Trophoblast cell (in vitro differentiated cells and primary cell): Measurements from ENCODE around the gene NMNAT2.

ENCODE experiments used
- DNase-seq, 2 donors: peaks; one replicate each; pipeline ENCODE4 v3.0.0-alpha.2; 2016
- H2AFZ ChIP-seq: 2 replicates; pipeline ENCODE4 v1.6.1; 2013; ENCODE audit warnings: low read length, moderate library complexity, mild to moderate bottlenecking; ENCODE audit not compliant: insufficient read depth, poor library complexity
- H2AK5ac ChIP-seq: 2 replicates; pipeline ENCODE4 v1.6.1; 2013; ENCODE audit warnings: mild to moderate bottlenecking, low read length
- H2BK120ac ChIP-seq: 2 replicates; pipeline ENCODE4 v1.6.1; 2013; ENCODE audit warnings: low read length, mild to moderate bottlenecking, moderate library complexity; ENCODE audit not compliant: insufficient read depth, poor library complexity
- H2BK12ac ChIP-seq: 2 replicates; pipeline ENCODE4 v1.6.1; 2013; ENCODE audit warnings: mild to moderate bottlenecking, low read length, moderate library complexity
- H2BK5ac ChIP-seq: 2 replicates; pipeline ENCODE4 v1.6.1; 2013; ENCODE audit warnings: low read length, low read depth, moderate library complexity, mild to moderate bottlenecking; ENCODE audit not compliant: poor library complexity
- H3K14ac ChIP-seq: 2 replicates; pipeline ENCODE4 v1.6.1; 2013; ENCODE audit warnings: mild to moderate bottlenecking, low read length
- H3K18ac ChIP-seq: 2 replicates; pipeline ENCODE4 v1.6.1; 2013; ENCODE audit warnings: mild to moderate bottlenecking, low read length
- H3K23ac ChIP-seq: 2 replicates; pipeline ENCODE4 v1.6.1; 2013; ENCODE audit warnings: low read length
- H3K27ac ChIP-seq: 2 replicates; pipeline ENCODE4 v1.5.1; 2013; ENCODE audit warnings: low read depth, mild to moderate bottlenecking, inconsistent platforms, low read length, moderate library complexity
- H3K27me3 ChIP-seq: 2 replicates; pipeline ENCODE4 v1.6.1; 2013; ENCODE audit warnings: inconsistent platforms, mild to moderate bottlenecking, low read length, moderate library complexity; ENCODE audit not compliant: insufficient read depth
- H3K36me3 ChIP-seq, 2 experiments: 1 replicate in 1 of 2; 2 replicates in 1 of 2; pipeline ENCODE4 v1.6.1; 2013; ENCODE audit warnings: low read length in 2 of 2, mild to moderate bottlenecking in 2 of 2, moderate library complexity in 1 of 2; ENCODE audit not compliant: insufficient read depth in 2 of 2, control insufficient read depth in 1 of 2
- H3K4ac ChIP-seq: 2 replicates; pipeline ENCODE4 v1.6.1; 2013; ENCODE audit warnings: low read depth, mild to moderate bottlenecking, low read length, moderate library complexity
- H3K4me1 ChIP-seq, 2 experiments: 1 replicate in 1 of 2; 2 replicates in 1 of 2; pipeline ENCODE4 v1.6.1; 2013; ENCODE audit warnings: low read length in 2 of 2, mild to moderate bottlenecking in 2 of 2, moderate library complexity in 1 of 2; ENCODE audit not compliant: insufficient read depth in 2 of 2, control insufficient read depth in 1 of 2
- H3K4me2 ChIP-seq: 2 replicates; pipeline ENCODE4 v1.6.1; 2013; ENCODE audit warnings: inconsistent platforms, mild to moderate bottlenecking, low read length, moderate library complexity
- H3K4me3 ChIP-seq: 2 replicates; pipeline ENCODE4 v1.5.1; 2013; ENCODE audit warnings: mild to moderate bottlenecking, low read depth, low read length, inconsistent platforms
- H3K79me1 ChIP-seq: one replicate; pipeline ENCODE4 v1.6.1; 2013; ENCODE audit warnings: low read length
- H3K79me2 ChIP-seq: 2 replicates; pipeline ENCODE4 v1.6.1; 2013; ENCODE audit warnings: low read length, mild to moderate bottlenecking; ENCODE audit not compliant: control insufficient read depth, insufficient read depth, poor library complexity
- H3K9ac ChIP-seq: 2 replicates; pipeline ENCODE4 v1.6.1; 2013; ENCODE audit warnings: mild to moderate bottlenecking, low read length
- H3K9me3 ChIP-seq: 2 replicates; pipeline ENCODE4 v1.6.1; 2013; ENCODE audit warnings: low read depth, mild to moderate bottlenecking, control low read depth, inconsistent platforms, low read length; ENCODE audit not compliant: insufficient read depth
- H4K12ac ChIP-seq: 2 replicates; pipeline ENCODE4 v1.6.1; 2013; ENCODE audit warnings: low read depth, mild to moderate bottlenecking, low read length, moderate library complexity
- H4K8ac ChIP-seq: 2 replicates; pipeline ENCODE4 v1.6.1; 2013; ENCODE audit warnings: low read depth, mild to moderate bottlenecking, low read length, moderate library complexity
- H4K91ac ChIP-seq: one replicate; pipeline ENCODE4 v1.6.1; 2013; ENCODE audit warnings: low read depth, mild to moderate bottlenecking, low read length, moderate library complexity
- WGBS: extraction: QIAGEN DNeasy Blood & Tissue Kit; methylation state at CpG from one replicate; pipeline ENCODE4 v1.1.7; 2013; ENCODE audit warnings: missing lambda C conversion rate; ENCODE audit not compliant: insufficient read length, insufficient coverage; ENCODE audit errors: extremely low coverage; 5-methylcytosine and 5-hydroxymethylcytosine counted together

Gene NMNAT2

DNA sequence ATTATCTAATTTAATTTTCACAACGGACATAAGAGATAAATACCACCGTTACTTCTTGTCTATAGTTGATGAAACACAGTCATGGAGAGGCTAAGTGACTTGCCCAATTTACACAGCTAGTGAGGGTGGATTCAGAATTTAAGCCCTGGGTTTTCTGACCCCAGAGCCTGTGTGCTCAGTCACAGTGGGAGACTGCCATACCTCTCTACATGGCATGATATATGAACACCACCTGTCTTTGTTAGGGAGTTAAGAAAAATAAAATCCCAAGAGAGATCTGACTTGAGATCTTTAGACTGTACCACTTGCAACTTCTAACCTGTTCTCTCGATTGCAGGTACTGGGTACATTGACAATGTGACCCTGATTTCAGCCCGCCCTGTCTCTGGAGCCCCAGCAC is 191.8 kb downstream of the NMNAT2 start:
- no peak overlapping the region for H3K14ac ChIP-seq
- no peaks in the 10 kb centered on the region for H3K9me3 ChIP-seq
- no peaks in the 10 kb centered on the region for H3K27me3 ChIP-seq
- no peak overlapping the region for H4K12ac ChIP-seq
- H3K27ac ChIP-seq = no peak overlapping the region
- no peak overlapping the region for H3K18ac ChIP-seq
- peaks cover 0 to 2% of the 10 kb centered on the region in 2 experiments for H3K36me3 ChIP-seq
- H3K4me2 ChIP-seq = no peak overlapping the region
- H4K8ac ChIP-seq = no peak overlapping the region
- no peak overlapping the region for H3K23ac ChIP-seq
- no CpG with 5 or more reads among the region's 4 CpGs for WGBS
- peaks cover 2% of the 10 kb centered on the region for H3K79me2 ChIP-seq
- DNase-seq = no peak
- no peak overlapping the region for H2BK5ac ChIP-seq
- no peak overlapping the region for H3K9ac ChIP-seq
- no peak overlapping the region for H2AK5ac ChIP-seq
- H2AFZ ChIP-seq = no peak overlapping the region
- H2BK12ac ChIP-seq = no peak overlapping the region
- H3K4me1 ChIP-seq = peaks cover 17 to 22% of the 10 kb centered on the region in 2 experiments
- no peak overlapping the region for H3K4me3 ChIP-seq
- no peak overlapping the region for H3K4ac ChIP-seq
- no peak overlapping the region for H4K91ac ChIP-seq
- no peak overlapping the region for H2BK120ac ChIP-seq
- H3K79me1 ChIP-seq = peaks cover 6% of the 10 kb centered on the region

DNA sequence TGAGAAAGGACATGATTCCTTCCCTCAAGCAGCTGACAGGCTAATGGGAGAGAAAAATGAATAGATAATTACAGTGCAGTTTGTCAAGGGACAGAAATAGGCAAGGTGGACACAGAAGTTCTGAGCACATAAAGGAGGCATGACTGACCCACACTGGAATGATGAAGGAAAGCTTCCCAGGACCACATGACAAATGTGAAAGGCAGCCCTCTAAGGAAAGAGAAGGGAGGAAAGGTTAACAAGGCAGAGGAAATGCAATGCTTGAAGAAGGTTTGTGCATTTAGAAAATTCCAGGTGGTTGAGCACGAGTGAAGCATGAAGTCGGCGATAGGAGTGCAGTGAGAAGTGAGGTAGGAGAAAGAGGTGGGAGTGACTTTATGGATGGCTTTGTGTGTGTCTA is 194.7 kb downstream of the NMNAT2 start:
- H3K4ac ChIP-seq = no peak overlapping the region
- H2AK5ac ChIP-seq = no peak overlapping the region
- no CpG with 5 or more reads among the region's 3 CpGs for WGBS

DNA sequence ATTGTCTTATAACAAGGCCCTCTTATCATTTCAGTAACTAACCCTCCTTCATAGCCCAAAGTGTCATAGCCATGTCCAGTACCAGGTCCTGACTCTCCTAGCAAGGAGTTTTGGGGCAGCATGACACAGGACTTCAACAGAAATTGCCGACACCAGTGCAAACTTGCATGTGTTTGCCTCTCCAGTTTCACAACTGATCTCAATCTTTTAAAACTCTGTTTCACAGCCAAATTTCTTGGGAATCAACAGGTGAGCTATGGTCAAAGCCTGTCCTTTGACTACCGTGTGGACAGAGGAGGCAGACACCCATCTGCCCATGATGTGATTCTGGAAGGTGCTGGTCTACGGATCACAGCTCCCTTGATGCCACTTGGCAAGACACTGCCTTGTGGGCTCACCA is 195.3 kb downstream of the NMNAT2 start:
- no peaks in the 10 kb centered on the region for H3K9me3 ChIP-seq
- peak in 1 of 2 donors; percentile 16 for DNase-seq
- H3K4me1 ChIP-seq = peaks cover 2 to 8% of the 10 kb centered on the region in 2 experiments
- H2BK5ac ChIP-seq = no peak overlapping the region
- no peak overlapping the region for H3K27ac ChIP-seq
- H3K79me1 ChIP-seq = no peaks in the 10 kb centered on the region
- no peak overlapping the region for H4K8ac ChIP-seq
- H3K4ac ChIP-seq = no peak overlapping the region
- no peak overlapping the region for H3K14ac ChIP-seq
- no peak overlapping the region for H3K4me3 ChIP-seq
- H2BK120ac ChIP-seq = no peak overlapping the region
- no peak overlapping the region for H4K12ac ChIP-seq
- H3K79me2 ChIP-seq = no peaks in the 10 kb centered on the region
- no peak overlapping the region for H2BK12ac ChIP-seq
- peaks cover 0 to 3% of the 10 kb centered on the region in 2 experiments for H3K36me3 ChIP-seq
- no peak overlapping the region for H2AFZ ChIP-seq
- H3K18ac ChIP-seq = no peak overlapping the region
- WGBS = no CpG with 5 or more reads among the region's 3 CpGs
- H3K27me3 ChIP-seq = no peaks in the 10 kb centered on the region
- no peak overlapping the region for H3K23ac ChIP-seq
- H3K9ac ChIP-seq = no peak overlapping the region
- no peak overlapping the region for H4K91ac ChIP-seq
- H2AK5ac ChIP-seq = no peak overlapping the region
- no peak overlapping the region for H3K4me2 ChIP-seq

More for the DNA sequence above, 194.7 kb downstream of the NMNAT2 start:
- Histone ChIP-seq H2BK12ac (no peak overlapping the region), H3K18ac (no peak overlapping the region), H3K14ac (no peak overlapping the region), H3K4me2 (no peak overlapping the region), H4K12ac (no peak overlapping the region), H3K79me2 (no peaks in the 10 kb centered on the region), H3K36me3 (peaks cover 0 to 5% of the 10 kb centered on the region in 2 experiments), H3K27ac (no peak overlapping the region), H4K91ac (no peak overlapping the region), H3K27me3 (no peaks in the 10 kb centered on the region), H2BK120ac (no peak overlapping the region), H2BK5ac (no peak overlapping the region), H3K9ac (no peak overlapping the region), H3K4me3 (no peak overlapping the region), H4K8ac (no peak overlapping the region), H2AFZ (no peak overlapping the region), H3K9me3 (no peaks in the 10 kb centered on the region), H3K4me1 (peaks cover 8 to 14% of the 10 kb centered on the region in 2 experiments), H3K23ac (no peak overlapping the region), H3K79me1 (peaks cover 3% of the 10 kb centered on the region)
- peak; percentile 82 to 85 for DNase-seq

DNA sequence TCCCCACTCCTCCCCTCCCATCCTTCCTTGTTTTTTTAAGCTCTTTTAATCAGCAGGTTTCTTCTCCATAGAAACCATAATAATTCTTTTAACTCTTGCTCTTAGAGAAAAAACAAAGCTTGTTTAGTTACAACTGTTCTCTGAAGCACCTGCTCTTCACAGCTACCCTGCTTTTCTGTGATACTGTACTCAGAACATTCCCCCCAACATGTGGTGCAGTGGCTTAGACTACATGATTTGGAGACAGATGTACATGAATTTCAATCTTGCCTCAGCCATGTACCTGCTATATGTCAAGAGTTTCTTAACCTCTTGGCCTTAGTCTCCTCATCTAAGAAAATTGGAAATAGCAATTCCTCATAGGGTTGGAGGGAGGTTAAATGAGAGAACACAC is 198.6 kb downstream of the NMNAT2 start:
- Histone ChIP-seq H2BK120ac (no peak overlapping the region), H2BK5ac (no peak overlapping the region), H3K9me3 (no peaks in the 10 kb centered on the region), H3K79me2 (no peaks in the 10 kb centered on the region), H2BK12ac (no peak overlapping the region), H3K4ac (no peak overlapping the region), H3K79me1 (no peaks in the 10 kb centered on the region), H3K18ac (no peak overlapping the region), H4K8ac (no peak overlapping the region), H3K23ac (no peak overlapping the region), H3K27me3 (no peaks in the 10 kb centered on the region), H3K36me3 (peaks cover 2 to 8% of the 10 kb centered on the region in 2 experiments), H3K14ac (no peak overlapping the region), H4K12ac (no peak overlapping the region), H3K4me3 (no peak overlapping the region), H4K91ac (no peak overlapping the region), H3K27ac (no peak overlapping the region), H2AK5ac (no peak overlapping the region), H3K9ac (no peak overlapping the region), H3K4me2 (no peak overlapping the region), H2AFZ (no peak overlapping the region), H3K4me1 (peaks cover 2 to 7% of the 10 kb centered on the region in 2 experiments)
- DNase-seq = no peak
